Measurements from ENCODE around the gene NET1.

NET1 gene

DNA sequence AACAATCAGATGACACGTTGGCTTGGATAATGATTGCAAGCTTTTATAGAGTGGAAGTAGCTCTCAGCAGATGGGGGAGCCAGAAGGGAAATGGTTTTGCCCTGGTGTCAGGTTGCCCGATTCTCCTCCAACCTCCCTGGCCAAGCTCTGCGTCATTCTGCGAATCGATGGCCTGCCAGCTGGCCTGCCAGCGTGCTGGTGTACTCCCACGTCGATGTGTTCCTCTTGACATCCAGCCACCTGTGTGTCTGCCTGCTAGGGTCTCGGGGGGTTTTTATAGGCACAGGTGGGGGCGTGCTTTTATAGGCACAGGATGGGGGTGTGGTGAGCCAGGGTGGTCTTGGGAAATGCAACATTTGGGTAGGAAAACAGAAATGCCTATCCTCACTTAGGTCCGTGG lies 4.6 kb downstream of the NET1 start:
- H3K27ac ChIP-seq, result no peak overlapping the region
- TF ChIP-seq, protein P1, sequence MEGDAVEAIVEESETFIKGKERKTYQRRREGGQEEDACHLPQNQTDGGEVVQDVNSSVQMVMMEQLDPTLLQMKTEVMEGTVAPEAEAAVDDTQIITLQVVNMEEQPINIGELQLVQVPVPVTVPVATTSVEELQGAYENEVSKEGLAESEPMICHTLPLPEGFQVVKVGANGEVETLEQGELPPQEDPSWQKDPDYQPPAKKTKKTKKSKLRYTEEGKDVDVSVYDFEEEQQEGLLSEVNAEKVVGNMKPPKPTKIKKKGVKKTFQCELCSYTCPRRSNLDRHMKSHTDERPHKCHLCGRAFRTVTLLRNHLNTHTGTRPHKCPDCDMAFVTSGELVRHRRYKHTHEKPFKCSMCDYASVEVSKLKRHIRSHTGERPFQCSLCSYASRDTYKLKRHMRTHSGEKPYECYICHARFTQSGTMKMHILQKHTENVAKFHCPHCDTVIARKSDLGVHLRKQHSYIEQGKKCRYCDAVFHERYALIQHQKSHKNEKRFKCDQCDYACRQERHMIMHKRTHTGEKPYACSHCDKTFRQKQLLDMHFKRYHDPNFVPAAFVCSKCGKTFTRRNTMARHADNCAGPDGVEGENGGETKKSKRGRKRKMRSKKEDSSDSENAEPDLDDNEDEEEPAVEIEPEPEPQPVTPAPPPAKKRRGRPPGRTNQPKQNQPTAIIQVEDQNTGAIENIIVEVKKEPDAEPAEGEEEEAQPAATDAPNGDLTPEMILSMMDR (conservative IDR thresholded peaks at IDR 0.05), result no peak

DNA sequence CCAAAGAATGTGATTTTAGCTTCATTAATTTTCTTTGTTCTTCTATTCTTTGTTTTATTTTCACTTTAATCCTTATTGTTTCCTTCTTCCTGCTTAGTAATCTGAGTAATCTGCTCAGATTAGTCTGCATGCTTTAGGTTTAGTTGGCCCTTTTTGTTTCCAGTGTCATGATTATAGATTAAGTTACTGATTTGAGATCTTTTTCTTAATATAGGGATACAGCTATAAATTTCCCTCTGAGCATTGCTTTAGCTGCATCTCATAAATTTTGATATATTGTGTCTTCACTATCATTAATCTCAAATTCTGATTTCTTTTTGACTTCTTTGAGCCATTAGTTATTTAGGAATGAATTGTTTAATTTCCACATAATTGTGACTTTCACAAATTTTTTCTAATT lies 6.2 kb downstream of the NET1 start:
- H3K27ac ChIP-seq, result no peak overlapping the region
- TF ChIP-seq, protein P1 (conservative IDR thresholded peaks at IDR 0.05), result no peak

DNA sequence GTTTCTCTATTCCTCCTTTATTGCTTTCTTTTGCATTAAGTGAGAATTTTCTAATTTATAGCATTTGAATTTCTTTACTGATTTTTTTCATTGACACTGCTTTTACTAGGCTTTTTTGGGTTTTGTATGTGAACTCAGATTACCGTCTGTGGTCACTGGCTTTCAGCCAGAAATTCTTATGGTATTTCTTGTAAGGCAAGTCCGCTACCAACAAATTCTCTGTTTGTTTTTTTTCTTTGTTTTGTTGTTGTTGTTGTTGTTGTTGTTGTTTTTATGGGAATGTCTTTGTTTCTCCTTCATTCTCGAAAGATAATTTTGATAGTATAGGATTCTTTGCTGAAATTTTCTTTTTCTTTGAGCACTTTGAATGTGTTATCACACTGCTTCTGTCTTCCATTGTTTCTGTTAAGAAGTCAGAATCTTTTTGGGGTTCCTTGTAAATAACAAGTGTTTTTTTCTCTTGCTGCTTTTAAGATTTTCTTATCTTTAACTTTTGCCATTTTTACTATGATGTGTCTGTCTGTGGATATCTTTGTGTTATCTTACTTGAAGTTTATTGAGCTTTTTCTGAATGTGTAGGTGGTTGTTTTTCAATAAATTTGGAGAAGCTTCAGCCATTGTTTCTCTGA lies 7.2 kb downstream of the NET1 start:
- no peak overlapping the region for H3K27ac ChIP-seq
- TF ChIP-seq, protein P1 (conservative IDR thresholded peaks at IDR 0.05), result no peak

DNA sequence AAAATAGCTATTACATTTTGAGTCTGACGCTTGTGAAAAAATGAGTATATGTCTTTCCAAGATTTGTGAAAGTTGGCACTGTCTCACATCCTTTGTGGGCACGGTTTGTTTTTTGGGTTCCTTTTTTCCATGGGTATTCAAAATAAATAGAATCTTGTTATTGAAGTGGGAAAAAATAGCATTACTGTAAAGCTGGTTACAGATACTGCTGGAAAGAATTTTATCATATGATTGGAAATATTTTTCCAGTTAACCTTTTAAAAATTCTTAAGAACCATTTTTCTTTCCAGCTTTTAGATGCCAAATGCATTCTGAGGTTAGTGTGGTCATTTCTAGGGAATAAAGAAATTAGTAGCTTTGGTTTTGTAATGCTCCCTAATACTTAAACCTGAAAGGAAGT lies 11.4 kb downstream of the NET1 start:
- no peak overlapping the region for H3K27ac ChIP-seq
- TF ChIP-seq, protein P1 (conservative IDR thresholded peaks at IDR 0.05), result no peak

DNA sequence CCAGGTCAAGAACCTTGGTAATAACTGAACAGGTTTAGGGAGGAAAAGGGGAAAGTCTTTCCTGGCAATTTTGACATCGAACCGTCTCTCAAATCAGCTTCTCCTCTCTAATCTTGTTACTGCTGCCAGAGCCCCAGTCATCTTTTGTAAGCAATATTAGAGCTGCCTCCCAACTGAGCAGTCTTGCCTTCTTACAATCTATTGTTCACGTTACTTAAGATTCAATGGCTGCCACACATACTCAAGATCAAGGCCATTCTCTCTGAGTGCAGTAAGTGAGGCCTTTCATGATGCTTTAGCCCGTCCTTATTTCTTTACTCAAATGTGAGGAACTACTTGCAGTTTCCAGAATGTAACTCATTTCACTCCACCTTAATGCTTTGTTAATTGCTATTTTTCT lies 12.4 kb downstream of the NET1 start:
- no peak overlapping the region for H3K27ac ChIP-seq
- TF ChIP-seq, protein P1 (conservative IDR thresholded peaks at IDR 0.05), result no peak

DNA sequence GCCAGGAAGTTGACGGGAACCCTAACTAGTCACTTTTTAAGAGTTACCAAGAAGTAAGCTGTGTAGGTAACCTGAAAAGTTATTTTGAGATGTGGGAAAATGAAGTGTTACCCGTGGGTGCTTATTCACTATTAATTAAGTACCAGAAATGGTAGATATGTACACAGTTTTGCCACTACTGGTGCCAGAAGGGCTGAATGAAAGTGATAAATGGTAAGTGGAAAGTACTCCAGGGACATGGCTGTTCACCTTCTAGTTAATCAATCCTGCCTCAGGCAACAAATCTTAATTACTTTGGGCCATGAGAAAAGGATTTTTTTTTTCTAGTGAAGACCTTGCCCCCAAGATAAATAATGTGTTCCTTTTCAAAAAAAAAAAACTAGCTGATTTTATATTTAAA lies 15.8 kb downstream of the NET1 start:
- H3K27ac ChIP-seq, result no peak overlapping the region
- TF ChIP-seq, protein P1 (conservative IDR thresholded peaks at IDR 0.05), result no peak

DNA sequence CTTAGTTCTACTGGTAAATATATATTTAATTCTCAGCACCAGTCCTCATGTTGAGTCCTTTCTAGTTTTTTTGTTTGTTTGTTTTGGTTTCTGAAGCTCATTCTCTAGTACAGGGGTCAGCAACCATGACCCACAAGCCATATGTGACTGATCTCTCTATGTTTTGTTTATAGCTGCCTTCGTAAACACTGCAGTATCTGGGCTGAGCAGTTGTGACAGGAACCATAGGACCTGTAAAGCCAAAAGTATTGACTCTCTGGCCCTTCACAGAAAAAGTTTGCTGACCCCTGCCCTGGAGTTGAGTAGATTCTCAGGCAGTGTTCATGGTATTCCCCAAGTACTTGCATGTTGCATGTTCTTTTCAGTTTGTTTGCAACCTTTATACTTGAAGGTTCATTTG lies 20.8 kb downstream of the NET1 start:
- TF ChIP-seq, protein P1 (conservative IDR thresholded peaks at IDR 0.05), result no peak

More for the DNA sequence above, 20.8 kb downstream of the NET1 start:
- H3K27ac ChIP-seq, result peak overlapping the region; percentile 31; the same call in 1 of the 2 replicates

All from VCaP (cell line).